ENCODE results near the gene CLIC6.

The CLIC6 gene

GRCh38 chr21:34674468-34674867, 5.7 kb downstream of the CLIC6 start (continued):
- TF ChIP-seq PRDM2 (tag by site-specific recombination; IDR thresholded peaks at IDR 0.05; ENCODE audit: borderline replicate concordance), result no peak

- Histone ChIP-seq H3K36me3 (ENCODE audit: control insufficient read depth in 2 of 2, insufficient read depth in 1 of 2, low read length in 2 of 2) (no peaks in the 10 kb centered on the region), H3K4me1 (ENCODE audit: control insufficient read depth, insufficient read depth, low read length) (no peaks in the 10 kb centered on the region), H3K4me3 (ENCODE audit: low read depth, low read length) (no peak overlapping the region), H3K9me3 (ENCODE audit: control insufficient read depth, insufficient read depth, low read depth, low read length) (no peaks in the 10 kb centered on the region), H3K27ac (ENCODE audit: extremely low read depth, low read depth, low read length) (no peak overlapping the region)
- TF ChIP-seq ZNF175 (tag by site-specific recombination; IDR thresholded peaks at IDR 0.05) (no peak), ZNF146 (tag by site-specific recombination; IDR thresholded peaks at IDR 0.05) (no peak), SALL2 (tag by site-specific recombination; IDR thresholded peaks at IDR 0.05; ENCODE audit: borderline replicate concordance) (no peak), ZSCAN16 (tag by site-specific recombination; IDR thresholded peaks at IDR 0.05) (no peak), ZBTB26 (tag by site-specific recombination; optimal IDR thresholded peaks at IDR 0.05) (no peak), ZNF157 (tag by site-specific recombination; IDR thresholded peaks at IDR 0.05) (no peak), ZNF785 (tag by site-specific recombination; IDR thresholded peaks at IDR 0.05) (no peak), ZNF37A (tag by site-specific recombination; IDR thresholded peaks at IDR 0.05) (no peak), ZBTB7A (tag by site-specific recombination; IDR thresholded peaks at IDR 0.05; ENCODE audit: low read depth) (no peak), GLI4 (tag by site-specific recombination; IDR thresholded peaks at IDR 0.05) (no peak), ZNF148 (tag by site-specific recombination; IDR thresholded peaks at IDR 0.05; ENCODE audit: borderline replicate concordance) (no peak), ZNF391 (tag by site-specific recombination; IDR thresholded peaks at IDR 0.05; ENCODE audit: borderline replicate concordance, low read depth) (no peak), ZBTB21 (tag by site-specific recombination; IDR thresholded peaks at IDR 0.05) (no peak), BCL11B (tag by site-specific recombination; IDR thresholded peaks at IDR 0.05; ENCODE audit: low read depth) (no peak)
- TF ChIP-seq, protein P1, sequence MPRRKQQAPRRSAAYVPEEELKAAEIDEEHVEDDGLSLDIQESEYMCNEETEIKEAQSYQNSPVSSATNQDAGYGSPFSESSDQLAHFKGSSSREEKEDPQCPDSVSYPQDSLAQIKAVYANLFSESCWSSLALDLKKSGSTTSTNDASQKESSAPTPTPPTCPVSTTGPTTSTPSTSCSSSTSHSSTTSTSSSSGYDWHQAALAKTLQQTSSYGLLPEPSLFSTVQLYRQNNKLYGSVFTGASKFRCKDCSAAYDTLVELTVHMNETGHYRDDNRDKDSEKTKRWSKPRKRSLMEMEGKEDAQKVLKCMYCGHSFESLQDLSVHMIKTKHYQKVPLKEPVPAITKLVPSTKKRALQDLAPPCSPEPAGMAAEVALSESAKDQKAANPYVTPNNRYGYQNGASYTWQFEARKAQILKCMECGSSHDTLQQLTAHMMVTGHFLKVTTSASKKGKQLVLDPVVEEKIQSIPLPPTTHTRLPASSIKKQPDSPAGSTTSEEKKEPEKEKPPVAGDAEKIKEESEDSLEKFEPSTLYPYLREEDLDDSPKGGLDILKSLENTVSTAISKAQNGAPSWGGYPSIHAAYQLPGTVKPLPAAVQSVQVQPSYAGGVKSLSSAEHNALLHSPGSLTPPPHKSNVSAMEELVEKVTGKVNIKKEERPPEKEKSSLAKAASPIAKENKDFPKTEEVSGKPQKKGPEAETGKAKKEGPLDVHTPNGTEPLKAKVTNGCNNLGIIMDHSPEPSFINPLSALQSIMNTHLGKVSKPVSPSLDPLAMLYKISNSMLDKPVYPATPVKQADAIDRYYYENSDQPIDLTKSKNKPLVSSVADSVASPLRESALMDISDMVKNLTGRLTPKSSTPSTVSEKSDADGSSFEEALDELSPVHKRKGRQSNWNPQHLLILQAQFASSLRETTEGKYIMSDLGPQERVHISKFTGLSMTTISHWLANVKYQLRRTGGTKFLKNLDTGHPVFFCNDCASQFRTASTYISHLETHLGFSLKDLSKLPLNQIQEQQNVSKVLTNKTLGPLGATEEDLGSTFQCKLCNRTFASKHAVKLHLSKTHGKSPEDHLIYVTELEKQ (tag by site-specific recombination; IDR thresholded peaks at IDR 0.05; ENCODE audit: borderline replicate concordance), result no peak
- TF ChIP-seq, protein P2, sequence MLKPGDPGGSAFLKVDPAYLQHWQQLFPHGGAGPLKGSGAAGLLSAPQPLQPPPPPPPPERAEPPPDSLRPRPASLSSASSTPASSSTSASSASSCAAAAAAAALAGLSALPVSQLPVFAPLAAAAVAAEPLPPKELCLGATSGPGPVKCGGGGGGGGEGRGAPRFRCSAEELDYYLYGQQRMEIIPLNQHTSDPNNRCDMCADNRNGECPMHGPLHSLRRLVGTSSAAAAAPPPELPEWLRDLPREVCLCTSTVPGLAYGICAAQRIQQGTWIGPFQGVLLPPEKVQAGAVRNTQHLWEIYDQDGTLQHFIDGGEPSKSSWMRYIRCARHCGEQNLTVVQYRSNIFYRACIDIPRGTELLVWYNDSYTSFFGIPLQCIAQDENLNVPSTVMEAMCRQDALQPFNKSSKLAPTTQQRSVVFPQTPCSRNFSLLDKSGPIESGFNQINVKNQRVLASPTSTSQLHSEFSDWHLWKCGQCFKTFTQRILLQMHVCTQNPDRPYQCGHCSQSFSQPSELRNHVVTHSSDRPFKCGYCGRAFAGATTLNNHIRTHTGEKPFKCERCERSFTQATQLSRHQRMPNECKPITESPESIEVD (tag by site-specific recombination; IDR thresholded peaks at IDR 0.05), result no peak
- TF ChIP-seq, protein P3, sequence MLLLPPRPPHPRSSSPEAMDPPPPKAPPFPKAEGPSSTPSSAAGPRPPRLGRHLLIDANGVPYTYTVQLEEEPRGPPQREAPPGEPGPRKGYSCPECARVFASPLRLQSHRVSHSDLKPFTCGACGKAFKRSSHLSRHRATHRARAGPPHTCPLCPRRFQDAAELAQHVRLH (tag by site-specific recombination; IDR thresholded peaks at IDR 0.05), result no peak
- POLR2A ChIA-PET, result no interaction called here
- CTCF ChIA-PET, result interaction anchor here (1.2 kb wide), 1 partner anchor 14 kb away, joined by 4 read pairs; no protein-coding TSS in a partner anchor
These were observed 7.1 kb downstream of the CLIC6 start for GRCh38 chr21:34675871-34676270.

Data from HEK293 (cell line).